ENCODE results near the gene PTPRO.

Gene PTPRO

DNA sequence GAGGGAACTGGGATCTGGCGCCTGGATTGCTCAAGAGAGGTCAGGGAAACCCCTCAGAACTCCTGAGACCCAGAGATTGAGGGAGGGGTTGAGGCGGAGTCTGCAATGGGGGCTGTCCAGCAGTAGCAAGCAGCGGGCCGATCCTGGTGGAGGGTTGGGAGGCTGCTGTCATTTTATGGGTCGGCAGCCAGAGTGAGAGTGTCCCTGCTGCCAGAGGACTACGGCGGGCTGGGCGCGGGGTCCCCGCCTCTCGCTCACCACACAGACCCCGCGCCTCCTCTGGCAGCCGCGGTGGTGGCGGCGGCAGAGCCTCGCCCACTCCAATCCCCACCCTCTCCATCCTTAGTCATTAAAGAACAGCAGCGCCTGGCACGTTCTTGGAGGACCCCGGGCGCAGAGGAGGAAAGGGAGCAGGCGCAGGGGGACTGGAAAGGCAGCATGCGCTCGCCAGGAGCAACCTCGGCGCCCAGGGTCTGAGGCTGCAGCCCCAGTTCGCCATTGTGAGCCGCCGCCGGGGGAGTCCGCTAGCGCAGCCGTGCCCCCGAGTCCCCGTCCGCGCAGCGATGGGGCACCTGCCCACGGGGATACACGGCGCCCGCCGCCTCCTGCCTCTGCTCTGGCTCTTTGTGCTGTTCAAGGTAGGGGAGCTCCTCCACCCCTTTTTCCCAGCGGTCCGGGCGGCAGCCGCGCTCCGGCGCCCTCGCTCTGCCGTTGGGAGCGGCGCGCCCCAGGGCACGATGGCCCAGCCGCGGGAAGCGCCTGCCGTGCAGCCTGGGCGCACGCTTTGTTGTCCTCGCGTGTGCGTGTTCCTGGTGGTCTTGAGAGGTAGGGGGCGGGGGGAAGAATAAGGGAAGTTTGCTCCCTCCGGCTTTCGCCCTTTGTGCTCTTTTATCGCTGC, at the start of gene PTPRO:
TSS of gene PTPRO (plus strand) at position 345 of the 898 bp plus-strand sequence.
- Mint-ChIP-seq H3K4me3 (peak within 1 kb of the TSS; percentile 42), H3K27me3 (peaks cover 57% of the 10 kb centered on the region), H3K9me3 (no peaks in the 10 kb centered on the region), H3K36me3 (ENCODE audit: low read depth) (no peaks in the 10 kb centered on the region), H3K27ac (no peak within 1 kb of the TSS), H3K4me1 (ENCODE audit: low read depth) (peaks cover 7% of the 10 kb centered on the region)
- DNase-seq = no peak

- Mint-ChIP-seq H3K9me3 (no peaks in the 10 kb centered on the region), H3K27me3 (peaks cover 19% of the 10 kb centered on the region), H3K4me3 (no peak overlapping the region), H3K36me3 (ENCODE audit: low read depth) (no peaks in the 10 kb centered on the region), H3K27ac (no peak overlapping the region), H3K4me1 (ENCODE audit: low read depth) (peaks cover under 1% of the 10 kb centered on the region)
- DNase-seq = no peak
Measured at GRCh38 chr12:15273896-15274295, 48.4 kb upstream of the PTPRO start.

- H3K9me3 Mint-ChIP-seq = no peaks in the 10 kb centered on the region
- no peak overlapping the region for H3K4me3 Mint-ChIP-seq
Measured at GRCh38 chr12:15274561-15274967, 47.7 kb upstream of the PTPRO start.

DNA sequence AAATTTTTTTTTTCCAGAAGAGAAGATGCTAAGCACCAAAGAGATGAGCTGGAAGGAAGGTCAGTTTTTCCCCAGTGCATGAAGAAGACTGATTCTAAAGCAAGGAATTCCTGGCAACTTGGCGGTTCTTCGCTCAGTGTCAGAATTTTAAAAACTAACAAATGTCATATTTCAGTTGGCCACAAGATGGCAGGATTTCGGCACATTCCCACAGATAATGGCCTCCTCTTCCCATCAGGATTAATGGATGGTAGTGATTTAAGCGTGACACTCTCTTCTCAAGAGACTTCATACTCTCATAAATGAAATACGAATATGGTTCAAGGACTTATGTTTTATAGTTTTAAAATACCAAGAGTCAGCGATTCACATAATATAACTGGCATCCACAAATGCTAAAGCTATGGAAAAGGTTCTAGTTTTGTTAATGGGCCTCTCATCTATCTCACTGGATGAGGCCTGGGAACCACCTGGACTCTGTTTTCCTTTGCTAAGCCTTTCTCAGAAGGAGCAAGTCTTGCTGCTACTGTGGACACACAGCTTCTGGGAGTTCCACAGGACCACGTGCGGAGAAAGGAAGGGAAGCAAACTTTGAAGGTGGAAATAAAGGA, 46.1 kb upstream of the PTPRO start:
- H3K4me3 Mint-ChIP-seq = no peak overlapping the region
- DNase-seq = no peak
- peaks cover 20% of the 10 kb centered on the region for H3K27me3 Mint-ChIP-seq
- no peaks in the 10 kb centered on the region for H3K36me3 Mint-ChIP-seq (ENCODE audit: low read depth)
- no peaks in the 10 kb centered on the region for H3K9me3 Mint-ChIP-seq
- H3K27ac Mint-ChIP-seq = no peak overlapping the region
- H3K4me1 Mint-ChIP-seq (ENCODE audit: low read depth) = peaks cover 7% of the 10 kb centered on the region

More at GRCh38 chr12:15274561-15274967, 47.7 kb upstream of the PTPRO start:
- no peak for DNase-seq
- H3K4me1 Mint-ChIP-seq (ENCODE audit: low read depth) = peaks cover 7% of the 10 kb centered on the region
- H3K27me3 Mint-ChIP-seq = peaks cover 25% of the 10 kb centered on the region
- no peak overlapping the region for H3K27ac Mint-ChIP-seq
- no peaks in the 10 kb centered on the region for H3K36me3 Mint-ChIP-seq (ENCODE audit: low read depth)

- no peak for DNase-seq
- H3K36me3 Mint-ChIP-seq (ENCODE audit: low read depth) = no peaks in the 10 kb centered on the region
- no peak overlapping the region for H3K27ac Mint-ChIP-seq
Measured at GRCh38 chr12:15278816-15279658, 43.3 kb upstream of the PTPRO start.

GRCh38 chr12:15280930-15281329, 41.4 kb upstream of the PTPRO start:
- Mint-ChIP-seq H3K4me3 (no peak overlapping the region), H3K27me3 (peaks cover 35% of the 10 kb centered on the region), H3K36me3 (ENCODE audit: low read depth) (no peaks in the 10 kb centered on the region), H3K27ac (no peak overlapping the region), H3K4me1 (ENCODE audit: low read depth) (peaks cover 7% of the 10 kb centered on the region), H3K9me3 (no peaks in the 10 kb centered on the region)
- DNase-seq = no peak

More at GRCh38 chr12:15278816-15279658, 43.3 kb upstream of the PTPRO start:
- Mint-ChIP-seq H3K9me3 (no peaks in the 10 kb centered on the region), H3K27me3 (peaks cover 23% of the 10 kb centered on the region), H3K4me1 (ENCODE audit: low read depth) (peaks cover 7% of the 10 kb centered on the region), H3K4me3 (no peak overlapping the region)

- Mint-ChIP-seq H3K9me3 (no peaks in the 10 kb centered on the region), H3K27ac (no peak overlapping the region), H3K4me1 (ENCODE audit: low read depth) (peaks cover 5% of the 10 kb centered on the region), H3K27me3 (peaks cover 16% of the 10 kb centered on the region), H3K4me3 (no peak overlapping the region), H3K36me3 (ENCODE audit: low read depth) (no peaks in the 10 kb centered on the region)
- no peak for DNase-seq
Measured at GRCh38 chr12:15289192-15289591, 33.1 kb upstream of the PTPRO start.

DNA sequence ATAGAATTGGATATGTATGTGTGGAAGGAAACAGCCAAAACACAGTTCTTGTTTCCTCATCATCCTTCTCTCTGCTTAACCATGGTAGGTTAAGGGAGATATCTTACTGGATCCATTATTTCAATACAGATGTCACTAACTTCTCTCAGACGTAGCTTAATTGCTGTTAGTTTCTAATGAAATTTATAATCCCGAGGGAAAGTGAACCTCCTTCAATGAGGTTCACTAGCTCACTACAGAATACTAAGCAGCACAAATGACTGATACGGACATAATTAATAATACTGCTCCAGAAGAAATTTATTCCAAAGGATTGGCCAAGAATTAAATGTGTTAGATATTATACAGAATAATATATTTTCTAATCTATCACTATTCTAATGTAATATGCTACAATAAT, 28.6 kb upstream of the PTPRO start:
- H3K27me3 Mint-ChIP-seq = peaks cover 13% of the 10 kb centered on the region
- H3K36me3 Mint-ChIP-seq (ENCODE audit: low read depth) = no peaks in the 10 kb centered on the region
- no peak overlapping the region for H3K27ac Mint-ChIP-seq
- no peak overlapping the region for H3K4me3 Mint-ChIP-seq
- DNase-seq = no peak
- H3K4me1 Mint-ChIP-seq (ENCODE audit: low read depth) = peaks cover 5% of the 10 kb centered on the region
- no peaks in the 10 kb centered on the region for H3K9me3 Mint-ChIP-seq

- Mint-ChIP-seq H3K27ac (no peak overlapping the region), H3K27me3 (peaks cover 9% of the 10 kb centered on the region), H3K9me3 (peaks cover 14% of the 10 kb centered on the region), H3K4me1 (ENCODE audit: low read depth) (no peaks in the 10 kb centered on the region), H3K36me3 (ENCODE audit: low read depth) (no peaks in the 10 kb centered on the region), H3K4me3 (no peak overlapping the region)
- DNase-seq = no peak
Measured at GRCh38 chr12:15299947-15300346, 22.4 kb upstream of the PTPRO start.

DNA sequence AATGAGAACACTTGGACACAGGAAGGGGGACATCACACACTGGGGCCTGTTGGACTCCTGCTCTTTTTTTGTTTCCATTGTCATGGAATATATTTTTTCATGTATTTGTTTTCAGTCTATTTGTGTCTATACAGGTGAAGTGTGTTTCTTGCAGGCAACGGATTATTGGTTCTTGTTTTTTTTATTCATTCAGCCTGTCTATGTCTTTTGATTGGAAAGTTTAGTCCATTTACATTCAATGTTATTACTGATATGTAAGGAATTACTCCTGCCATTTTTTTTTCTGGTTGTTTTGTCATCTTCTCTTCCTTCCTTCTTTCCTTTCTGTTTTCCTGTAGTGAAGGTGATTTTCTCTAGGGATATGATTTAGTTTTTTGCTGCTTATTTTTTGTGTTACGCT, 18.0 kb upstream of the PTPRO start:
- H3K36me3 Mint-ChIP-seq (ENCODE audit: low read depth) = no peaks in the 10 kb centered on the region
- no peaks in the 10 kb centered on the region for H3K4me1 Mint-ChIP-seq (ENCODE audit: low read depth)
- DNase-seq = no peak
- no peak overlapping the region for H3K27ac Mint-ChIP-seq
- no peaks in the 10 kb centered on the region for H3K27me3 Mint-ChIP-seq
- no peak overlapping the region for H3K4me3 Mint-ChIP-seq
- H3K9me3 Mint-ChIP-seq = peaks cover 14% of the 10 kb centered on the region

DNA sequence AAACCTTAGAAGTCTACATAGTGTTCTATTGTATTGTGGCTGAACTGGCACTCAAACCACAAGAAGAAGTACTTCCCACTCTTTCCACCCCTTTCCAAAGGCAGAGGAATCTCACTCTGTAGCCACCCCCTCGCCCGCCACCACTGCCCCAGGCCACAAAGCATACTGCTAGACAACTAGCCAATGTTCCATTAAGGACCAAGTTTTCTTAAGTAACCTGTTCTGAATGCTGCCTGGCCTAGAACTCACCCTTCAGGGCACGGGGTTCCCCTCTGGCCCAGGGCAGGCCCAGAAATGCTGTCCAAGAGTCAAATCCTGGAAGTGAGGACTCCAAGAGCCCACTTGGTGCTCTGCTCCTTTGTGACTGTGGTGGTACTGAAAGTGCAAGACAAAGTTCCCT, 15.7 kb upstream of the PTPRO start:
- no peaks in the 10 kb centered on the region for H3K4me1 Mint-ChIP-seq (ENCODE audit: low read depth)
- H3K4me3 Mint-ChIP-seq = no peak overlapping the region
- H3K9me3 Mint-ChIP-seq = peaks cover 7% of the 10 kb centered on the region
- H3K27ac Mint-ChIP-seq = no peak overlapping the region
- H3K36me3 Mint-ChIP-seq (ENCODE audit: low read depth) = no peaks in the 10 kb centered on the region
- H3K27me3 Mint-ChIP-seq = no peaks in the 10 kb centered on the region
- DNase-seq = no peak

GRCh38 chr12:15307079-15307478, 15.2 kb upstream of the PTPRO start:
- Mint-ChIP-seq H3K27me3 (no peaks in the 10 kb centered on the region), H3K27ac (no peak overlapping the region), H3K36me3 (ENCODE audit: low read depth) (no peaks in the 10 kb centered on the region), H3K4me1 (ENCODE audit: low read depth) (no peaks in the 10 kb centered on the region), H3K9me3 (peaks cover 7% of the 10 kb centered on the region), H3K4me3 (no peak overlapping the region)
- no peak for DNase-seq

DNA sequence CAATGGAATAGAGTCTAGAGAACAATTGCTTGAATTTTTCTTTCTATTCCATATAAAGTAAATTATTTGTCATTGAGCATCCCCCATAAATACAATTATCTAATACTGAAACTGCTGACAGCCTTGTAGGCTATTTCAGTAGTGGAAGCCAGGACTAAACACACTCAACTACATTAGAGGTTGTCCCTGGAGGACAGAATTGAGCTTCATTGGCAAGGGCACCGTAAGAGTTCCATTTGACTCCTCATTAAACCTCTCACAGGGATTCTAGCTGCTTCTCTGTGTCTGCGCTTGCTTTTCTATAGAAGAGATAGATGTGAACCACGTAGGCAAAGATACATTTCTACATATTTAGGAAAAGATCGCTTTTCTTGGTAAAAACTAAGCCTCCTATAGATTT, 3.5 kb upstream of the PTPRO start:
- peaks cover 7% of the 10 kb centered on the region for H3K4me1 Mint-ChIP-seq (ENCODE audit: low read depth)
- H3K4me3 Mint-ChIP-seq = no peak overlapping the region
- H3K9me3 Mint-ChIP-seq = no peaks in the 10 kb centered on the region
- no peaks in the 10 kb centered on the region for H3K36me3 Mint-ChIP-seq (ENCODE audit: low read depth)
- H3K27ac Mint-ChIP-seq = no peak overlapping the region
- H3K27me3 Mint-ChIP-seq = peaks cover 39% of the 10 kb centered on the region
- no peak for DNase-seq

DNA sequence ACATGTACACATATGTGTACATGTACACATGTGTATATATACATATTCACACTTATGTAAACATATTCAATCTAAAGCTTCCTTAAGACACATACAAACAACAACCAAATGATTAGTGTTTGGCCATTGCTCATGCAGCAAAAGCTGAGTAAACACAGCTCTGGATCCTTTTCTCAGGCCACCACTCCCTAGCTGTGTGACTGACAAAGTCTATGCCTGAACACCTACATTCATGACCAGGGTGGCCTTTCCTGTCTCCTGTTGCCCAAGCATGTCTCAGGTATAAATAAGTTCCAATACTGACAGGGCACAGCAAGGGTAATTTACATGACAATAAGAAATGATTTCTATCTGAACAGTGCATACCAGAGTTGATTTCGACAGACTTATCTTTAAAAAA, 1.4 kb upstream of the PTPRO start:
- Mint-ChIP-seq H3K9me3 (no peaks in the 10 kb centered on the region), H3K4me1 (ENCODE audit: low read depth) (peaks cover 7% of the 10 kb centered on the region), H3K4me3 (no peak overlapping the region), H3K27ac (no peak overlapping the region), H3K27me3 (peaks cover 47% of the 10 kb centered on the region), H3K36me3 (ENCODE audit: low read depth) (no peaks in the 10 kb centered on the region)
- no peak for DNase-seq

Data from activated T-cell treated with anti-CD3 and anti-CD28 coated beads, Interleukin-2, amount 50 U/mL, for 24 hours (primary cell).